VCaP (cell line): ENCODE results near the gene FCHSD1.

Experiments used
- H3K27ac ChIP-seq: fragments of 450-650 bp; 2 replicates; pipeline ENCODE4 v1.5.1; 2017
- CTCF ChIP-seq: fragments of 450-650 bp; conservative IDR thresholded peaks from 2 replicates; pipeline ENCODE4 v1.5.1; 2017; ENCODE audit warnings: mild to moderate bottlenecking, moderate library complexity

FCHSD1 gene

GRCh38 chr5:141611289-141611688 is 39.9 kb downstream of the FCHSD1 start:
- no peak for TF ChIP-seq CTCF
- no peak overlapping the region for H3K27ac ChIP-seq

GRCh38 chr5:141609921-141610320 is 41.3 kb downstream of the FCHSD1 start:
- H3K27ac ChIP-seq, result peak overlapping the region; percentile 65

- TF ChIP-seq CTCF, result no peak
- peak overlapping the region; percentile 65 for H3K27ac ChIP-seq
Observed at GRCh38 chr5:141609044-141609443, 42.2 kb downstream of the FCHSD1 start.

GRCh38 chr5:141608557-141608956 is 42.7 kb downstream of the FCHSD1 start:
- no peak for TF ChIP-seq CTCF
- H3K27ac ChIP-seq, result peak overlapping the region; percentile 65

- TF ChIP-seq CTCF, result no peak
- H3K27ac ChIP-seq, result peak overlapping the region; percentile 65
Observed at GRCh38 chr5:141608046-141608445, 43.2 kb downstream of the FCHSD1 start.

GRCh38 chr5:141605523-141606277 is 45.5 kb downstream of the FCHSD1 start:
- no peak overlapping the region for H3K27ac ChIP-seq
- TF ChIP-seq CTCF, result no peak

- TF ChIP-seq CTCF, result no peak
Observed at GRCh38 chr5:141603923-141604717, 47.1 kb downstream of the FCHSD1 start.

GRCh38 chr5:141602606-141603005 is 48.6 kb downstream of the FCHSD1 start:
- H3K27ac ChIP-seq, result no peak overlapping the region
- no peak for TF ChIP-seq CTCF

More at GRCh38 chr5:141603923-141604717, 47.1 kb downstream of the FCHSD1 start:
- H3K27ac ChIP-seq, result no peak overlapping the region
